K562 (cell line): ENCODE results near the gene MYO15B. TPM values are rescaled to one million over a fixed set of nuclear protein-coding genes. Genes with fewer than 3 reads are reported as not detected.

Experiments
- DPF2 ChIP-seq: fragments of 450-650 bp; IDR thresholded peaks from 2 replicates; pipeline ENCODE4 v1.6.1; 2016
- GATA2 ChIP-seq: sonication (generic); formaldehyde crosslinking; IDR thresholded peaks from 2 replicates; pipeline ENCODE4 v1.4.0; 2020; ENCODE audit warnings: mild to moderate bottlenecking, missing genetic modification reagents
- HBP1 ChIP-seq: fragments of 450-650 bp; formaldehyde crosslinking; IDR thresholded peaks from 2 replicates; pipeline ENCODE4 v1.4.0; 2022; ENCODE audit warnings: missing genetic modification characterization
- POLR2B ChIP-seq: fragments of 450-650 bp; IDR thresholded peaks from 2 replicates; pipeline ENCODE4 v1.6.1; 2018; ENCODE audit warnings: low read depth; ENCODE audit not compliant: partially characterized antibody
- SRSF3 ChIP-seq: fragments of 200-400 bp; formaldehyde crosslinking; IDR thresholded peaks from 2 replicates; pipeline ENCODE4 v1.6.1; 2016; ENCODE audit warnings: mild to moderate bottlenecking, low read length, moderate library complexity; ENCODE audit not compliant: insufficient read depth
- TGIF2 ChIP-seq: sonication (generic); formaldehyde crosslinking; IDR thresholded peaks from 2 replicates; pipeline ENCODE4 v1.8.1; 2022; ENCODE audit warnings: mild to moderate bottlenecking, missing genetic modification reagents, moderate library complexity
- WHSC1 ChIP-seq: IDR thresholded peaks from one replicate; pipeline ENCODE4 v1.6.1; 2012; ENCODE audit warnings: low read length, control low read depth, inconsistent platforms
- ZNF592 ChIP-seq: fragments of 450-650 bp; IDR thresholded peaks from 2 replicates; pipeline ENCODE4 v1.6.1; 2017; ENCODE audit warnings: antibody characterized with exemption, mild to moderate bottlenecking
- ZNF717 ChIP-seq: fragments of 250-450 bp; sonication (Bioruptor Pico); IDR thresholded peaks from 2 replicates; pipeline ENCODE4 v1.5.0; 2021
- polyA plus RNA-seq, 8 experiments: library from polyadenylated mRNA; depleted of rRNA in 4 of 8; stranded (reverse) in 5 of 8; unstranded in 3 of 8; fragments of >200 nt; fragmentation: Nextera tagmentation in 2 of 8; fragmentation: Illumina TruSeq in 1 of 8; extraction: Ambion mirVana in 2 of 8; extraction: Trizol in 1 of 8; gene quantifications; 2 replicates each; pipeline versions ENCODE4 v1.2.1 to v1.2.3, GENCODE V29; 2011 to 2014; ENCODE audit warnings: inconsistent platforms in 1 of 8, missing spikeins in 1 of 8
- total RNA-seq, 7 experiments: library from RNA; depleted of rRNA in 6 of 7; stranded (reverse); fragments of >200 nt in 6 of 7; fragmentation: Illumina TruSeq in 2 of 7; extraction: Trizol in 2 of 7; gene quantifications; 2 replicates each; pipeline versions ENCODE4 v1.2.1 to v1.2.3, GENCODE V29; 2011 to 2021; ENCODE audit warnings: low replicate concordance in 1 of 7
- TF ChIP-seq, protein P1 (sequence below): fragments of 250-450 bp; sonication (Bioruptor Pico); IDR thresholded peaks from 2 replicates; pipeline ENCODE4 v1.4.0; 2020; ENCODE audit warnings: mild to moderate bottlenecking, moderate library complexity, borderline replicate concordance

Gene MYO15B
- total and polyA plus RNA-seq, 9 of the 15 experiments (the other 6 are each of a cell fraction or from before 2014, with no cell fraction given) = 0.05 to 3.1 (median 0.83) TPM; not detected in 2

- TF ChIP-seq, protein P1, sequence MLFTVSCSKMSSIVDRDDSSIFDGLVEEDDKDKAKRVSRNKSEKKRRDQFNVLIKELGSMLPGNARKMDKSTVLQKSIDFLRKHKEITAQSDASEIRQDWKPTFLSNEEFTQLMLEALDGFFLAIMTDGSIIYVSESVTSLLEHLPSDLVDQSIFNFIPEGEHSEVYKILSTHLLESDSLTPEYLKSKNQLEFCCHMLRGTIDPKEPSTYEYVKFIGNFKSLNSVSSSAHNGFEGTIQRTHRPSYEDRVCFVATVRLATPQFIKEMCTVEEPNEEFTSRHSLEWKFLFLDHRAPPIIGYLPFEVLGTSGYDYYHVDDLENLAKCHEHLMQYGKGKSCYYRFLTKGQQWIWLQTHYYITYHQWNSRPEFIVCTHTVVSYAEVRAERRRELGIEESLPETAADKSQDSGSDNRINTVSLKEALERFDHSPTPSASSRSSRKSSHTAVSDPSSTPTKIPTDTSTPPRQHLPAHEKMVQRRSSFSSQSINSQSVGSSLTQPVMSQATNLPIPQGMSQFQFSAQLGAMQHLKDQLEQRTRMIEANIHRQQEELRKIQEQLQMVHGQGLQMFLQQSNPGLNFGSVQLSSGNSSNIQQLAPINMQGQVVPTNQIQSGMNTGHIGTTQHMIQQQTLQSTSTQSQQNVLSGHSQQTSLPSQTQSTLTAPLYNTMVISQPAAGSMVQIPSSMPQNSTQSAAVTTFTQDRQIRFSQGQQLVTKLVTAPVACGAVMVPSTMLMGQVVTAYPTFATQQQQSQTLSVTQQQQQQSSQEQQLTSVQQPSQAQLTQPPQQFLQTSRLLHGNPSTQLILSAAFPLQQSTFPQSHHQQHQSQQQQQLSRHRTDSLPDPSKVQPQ (CRISPR knock-in tag) = no peak
- no peak for TF ChIP-seq WHSC1
- TF ChIP-seq SRSF3 = no peak
- TF ChIP-seq GATA2 (CRISPR knock-in tag) = no peak
- TF ChIP-seq ZNF717 = no peak
- TF ChIP-seq HBP1 (CRISPR knock-in tag) = no peak
- TF ChIP-seq ZNF592 = no peak; the same call in 1 of the 2 replicates
- TF ChIP-seq DPF2 = no peak
- TF ChIP-seq TGIF2 = no peak
- no peak for TF ChIP-seq POLR2B
Measured at GRCh38 chr17:75571197-75571884, 16.3 kb upstream of the MYO15B start (continued).
